Esophagus squamous epithelium (tissue), 4 donors: ENCODE results near the gene DCUN1D3.

ENCODE experiments used
- CTCF ChIP-seq, 6 experiments: fragments of 450-650 bp in 4 of 6; fragments of 200-600 bp in 2 of 6; sonication (generic) in 2 of 6; IDR thresholded peaks; one replicate each; pipeline ENCODE4 v1.5.1; 2016 to 2019; ENCODE audit warnings: antibody characterized with exemption in 6 of 6, mild to moderate bottlenecking in 4 of 6, moderate library complexity in 4 of 6
- POLR2A ChIP-seq, 4 donors: fragments of 450-650 bp; IDR thresholded peaks; one replicate each; pipeline ENCODE4 v1.6.1; 2017; ENCODE audit warnings: antibody characterized with exemption in 4 of 4, mild to moderate bottlenecking in 4 of 4, moderate library complexity in 3 of 4

GRCh38 chr16:20871258-20871657, 28.9 kb downstream of the DCUN1D3 start:
- TF ChIP-seq CTCF (IDR thresholded peaks at IDR 0.05) (no peak), POLR2A (IDR thresholded peaks at IDR 0.05) (no peak)
